ENCODE measurements around the gene PSD4.

GRCh38 chr2:113175042-113175628 lies 1.4 kb downstream of the PSD4 start:
- TF ChIP-seq CTCF (IDR thresholded peaks at IDR 0.05) (no peak), POLR2A (IDR thresholded peaks at IDR 0.05) (peak; percentile 28)
